GM13977 (cell line): ENCODE measurements around the gene PIAS1.
A peak's percentile ranks its signal among the peaks of the same experiment; 100 is the strongest.

Experiments
- DNase-seq: peaks from one replicate; pipeline ENCODE4 v3.0.0; 2012; ENCODE audit warnings: low spot score
- CTCF ChIP-seq: IDR thresholded peaks from 2 replicates; pipeline ENCODE4 v1.5.1; 2012; ENCODE audit warnings: mild to moderate bottlenecking, control low read depth; ENCODE audit not compliant: insufficient read depth; ENCODE audit errors: extremely low read depth, missing control alignments
- in situ Hi-C: fragments of 300-500 bp; cut with MboI; formaldehyde crosslinking; loops from one replicate; pipeline ENCODE4 v1.12.0; 2022; ENCODE audit warnings: low sequenced_read_pairs, low pct_unique_long_range_greater_than_20kb, mixed read lengths, inconsistent platforms; ENCODE audit not compliant: unreplicated experiment

Gene PIAS1

GRCh38 chr15:68114356-68114755 lies 60.2 kb downstream of the PIAS1 start:
- TF ChIP-seq CTCF = no peak
- DNase-seq = peak; percentile 19
- in situ Hi-C loops = no loop called here

DNA sequence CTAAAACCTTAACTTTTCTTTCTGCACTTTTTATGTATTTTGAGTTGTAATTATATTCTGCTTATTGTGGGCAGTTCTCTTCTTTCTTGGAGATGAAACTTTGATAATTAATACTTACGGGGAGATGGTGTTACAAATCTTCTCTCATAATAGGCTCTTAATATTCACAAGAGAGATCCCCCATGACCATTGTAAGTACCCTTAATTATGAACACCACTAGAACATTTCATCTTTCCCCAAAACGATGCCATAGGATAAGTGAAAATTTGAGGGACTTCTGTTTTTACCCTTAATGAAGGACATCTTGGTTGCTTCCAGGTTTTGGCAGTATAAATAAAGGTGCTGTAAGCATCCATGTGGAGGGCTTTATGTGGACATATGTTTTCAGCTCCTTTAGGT lies 60.7 kb downstream of the PIAS1 start:
- no peak for DNase-seq
- in situ Hi-C loops = no loop called here
- no peak for TF ChIP-seq CTCF

GRCh38 chr15:68124700-68125099 lies 70.6 kb downstream of the PIAS1 start:
- no peak for DNase-seq
- in situ Hi-C loops = no loop called here
- no peak for TF ChIP-seq CTCF

GRCh38 chr15:68126396-68126795 lies 72.3 kb downstream of the PIAS1 start:
- DNase-seq = no peak
- in situ Hi-C loops = no loop called here
- TF ChIP-seq CTCF = no peak

GRCh38 chr15:68129072-68129471 lies 75.0 kb downstream of the PIAS1 start:
- TF ChIP-seq CTCF = no peak
- in situ Hi-C loops = no loop called here
- DNase-seq = no peak

GRCh38 chr15:68130851-68131250 lies 76.7 kb downstream of the PIAS1 start:
- no peak for TF ChIP-seq CTCF
- in situ Hi-C loops = no loop called here
- DNase-seq = no peak

- in situ Hi-C loops = no loop called here
- DNase-seq = no peak
- TF ChIP-seq CTCF = no peak
These were observed 83.0 kb downstream of the PIAS1 start for GRCh38 chr15:68137096-68137495.
